Mammary epithelial cell (primary cell): ENCODE measurements around the gene BRWD1.

ENCODE experiments used
- CTCF ChIP-seq, 2 donors: IDR thresholded peaks in 1 of 2; conservative IDR thresholded peaks in 1 of 2; 2 replicates each; pipeline ENCODE4 v1.5.1; 2011 to 2012; ENCODE audit warnings: inconsistent platforms in 2 of 2, low read length in 2 of 2, mild to moderate bottlenecking in 2 of 2, control low read depth in 1 of 2, low read depth in 1 of 2; ENCODE audit not compliant: insufficient read depth in 1 of 2; ENCODE audit errors: extremely low read depth in 1 of 2
- EZH2 ChIP-seq: IDR thresholded peaks from 2 replicates; pipeline ENCODE4 v1.6.1; 2012; ENCODE audit warnings: low read length, inconsistent platforms, borderline replicate concordance

GRCh38 chr21:39187141-39187540, 126.3 kb downstream of the BRWD1 start:
- TF ChIP-seq CTCF (conservative IDR thresholded peaks at IDR 0.05 in 1 of 2, IDR thresholded peaks at IDR 0.05 in 1 of 2; ENCODE audit: extremely low read depth in 1 of 2, insufficient read depth in 1 of 2, low read depth in 1 of 2, low read length in 2 of 2) (no peak), EZH2 (no peak)
